Fibroblast of skin of scalp (primary cell): ENCODE results near the gene CA5B.
"Not testable (repeated sequence)": the region's sequence is repeated elsewhere in the genome, so short reads cannot be mapped to it uniquely, and the experiment has no call there.

Source experiments
- DNase-seq: peaks from one replicate; pipeline ENCODE4 v3.0.0-alpha.2; 2013

The CA5B gene

GRCh38 chrX:15814771-15815365 is 76.8 kb downstream of the CA5B start:
- no peak for DNase-seq

GRCh38 chrX:15815779-15816437 is 77.8 kb downstream of the CA5B start:
- DNase-seq: peak; percentile 28

- DNase-seq: peak; percentile 39
Observed at GRCh38 chrX:15816438-15816809, 78.4 kb downstream of the CA5B start.

GRCh38 chrX:15816886-15817285 is 78.8 kb downstream of the CA5B start:
- peak; percentile 11 for DNase-seq

GRCh38 chrX:15820106-15821073 is 82.3 kb downstream of the CA5B start:
- DNase-seq: no peak

GRCh38 chrX:15822922-15823321 is 84.9 kb downstream of the CA5B start:
- DNase-seq: no peak

GRCh38 chrX:15825936-15826335 is 87.9 kb downstream of the CA5B start:
- no peak for DNase-seq

GRCh38 chrX:15829217-15829616 is 91.1 kb downstream of the CA5B start:
- DNase-seq: no peak

GRCh38 chrX:15831347-15831746 is 93.3 kb downstream of the CA5B start:
- not testable (repeated sequence) for DNase-seq

GRCh38 chrX:15834053-15834452 is 96.0 kb downstream of the CA5B start:
- peak; percentile 21 for DNase-seq

GRCh38 chrX:15834827-15835595 is 96.9 kb downstream of the CA5B start:
- DNase-seq: no peak
